Smooth muscle cell (in vitro differentiated cells): Measurements from ENCODE around the gene VAV1. TPM values are rescaled to one million over a fixed set of nuclear protein-coding genes. Genes with fewer than 3 reads are reported as not detected.

Experiments used
- DNase-seq: peaks from one replicate; lab custom pipeline; 2025; ENCODE audit not compliant: unreplicated experiment; lab: John Stamatoyannopoulos, UW
- H2AFZ ChIP-seq: fragments of 200-600 bp; sonication (generic); 2 replicates; pipeline ENCODE4 v1.6.0; 2016; ENCODE audit warnings: antibody characterized with exemption, low read depth, mild to moderate bottlenecking
- H3F3A ChIP-seq: fragments of 200-600 bp; sonication (generic); 2 replicates; pipeline ENCODE4 v1.6.0; 2017; ENCODE audit warnings: antibody characterized with exemption, low read depth
- H3K27ac ChIP-seq: fragments of 200-600 bp; sonication (generic); 2 replicates; pipeline ENCODE4 v1.5.1; 2016; ENCODE audit warnings: low read depth, mild to moderate bottlenecking
- H3K27me3 ChIP-seq: fragments of 200-600 bp; sonication (generic); 2 replicates; pipeline ENCODE4 v1.6.1; 2016; ENCODE audit warnings: low read depth, mild to moderate bottlenecking
- H3K36me3 ChIP-seq: fragments of 200-600 bp; sonication (generic); 2 replicates; pipeline ENCODE4 v1.5.1; 2016; ENCODE audit warnings: low read depth
- H3K4me1 ChIP-seq: fragments of 200-600 bp; sonication (generic); 2 replicates; pipeline ENCODE4 v1.5.1; 2016; ENCODE audit warnings: low read depth
- H3K4me2 ChIP-seq: fragments of 200-600 bp; sonication (generic); 2 replicates; pipeline ENCODE4 v1.6.0; 2016; ENCODE audit warnings: mild to moderate bottlenecking
- H3K4me3 ChIP-seq: fragments of 200-600 bp; sonication (generic); 2 replicates; pipeline ENCODE4 v1.5.1; 2016; ENCODE audit warnings: mild to moderate bottlenecking
- H3K79me2 ChIP-seq: fragments of 200-600 bp; sonication (generic); 2 replicates; pipeline ENCODE4 v1.6.0; 2016; ENCODE audit warnings: low read depth, mild to moderate bottlenecking
- H3K9ac ChIP-seq: fragments of 200-600 bp; sonication (generic); 2 replicates; pipeline ENCODE4 v1.6.0; 2016; ENCODE audit warnings: low read depth
- H3K9me3 ChIP-seq: fragments of 200-600 bp; sonication (generic); replicated peaks from 2 replicates; pipeline ENCODE4 v1.5.1; 2016; ENCODE audit warnings: low read depth
- H4K20me1 ChIP-seq: fragments of 200-600 bp; sonication (generic); 2 replicates; pipeline ENCODE4 v1.6.0; 2016; ENCODE audit warnings: low read depth
- CTCF ChIP-seq: fragments of 200-600 bp; sonication (generic); IDR thresholded peaks from 2 replicates; pipeline ENCODE4 v1.5.1; 2017; ENCODE audit warnings: borderline replicate concordance, mild to moderate bottlenecking, antibody characterized with exemption; ENCODE audit not compliant: insufficient read depth, poor library complexity, severe bottlenecking
- WGBS: methylation state at CpG from one replicate; pipeline ENCODE4 v1.1.7; 2016; ENCODE audit warnings: low lambda C conversion rate; 5-methylcytosine and 5-hydroxymethylcytosine counted together
- polyA plus RNA-seq: library from polyadenylated mRNA; unstranded; fragments of >200 nt; fragmentation: Nextera tagmentation; extraction: Ambion mirVana; gene quantifications from 2 replicates; pipeline ENCODE4 v1.2.1, GENCODE V29; 2016
- total RNA-seq: library from RNA; depleted of rRNA; stranded (reverse); fragments of >200 nt; gene quantifications from 2 replicates; pipeline ENCODE4 v1.2.3, GENCODE V29; 2014

Gene VAV1
- total and polyA plus RNA-seq, 2 experiments from 2014 or later, result not detected

GRCh38 chr19:6731822-6732221 is 40.7 kb upstream of the VAV1 start:
- no peaks in the 10 kb centered on the region for H3K36me3 ChIP-seq
- no peak overlapping the region for H3K27ac ChIP-seq
- WGBS, result 91% methylated on average over 21 of the region's 22 CpGs
- no peak overlapping the region for H3K4me3 ChIP-seq
- no peaks in the 10 kb centered on the region for H3K27me3 ChIP-seq
- no peaks in the 10 kb centered on the region for H4K20me1 ChIP-seq
- H3K4me2 ChIP-seq, result no peak overlapping the region
- H3K4me1 ChIP-seq, result peaks cover 8% of the 10 kb centered on the region
- no peak overlapping the region for H3K9ac ChIP-seq
- H2AFZ ChIP-seq, result no peak overlapping the region
- no peak for DNase-seq
- TF ChIP-seq CTCF, result no peak
- no peaks in the 10 kb centered on the region for H3K79me2 ChIP-seq
- H3K9me3 ChIP-seq, result no peaks in the 10 kb centered on the region
- peaks cover 13% of the 10 kb centered on the region for H3F3A ChIP-seq

GRCh38 chr19:6732803-6733337 is 39.6 kb upstream of the VAV1 start:
- 96% methylated on average over 18 of the region's 21 CpGs for WGBS
- H3K9me3 ChIP-seq, result no peaks in the 10 kb centered on the region
- no peak overlapping the region for H2AFZ ChIP-seq
- no peak overlapping the region for H3K9ac ChIP-seq
- peaks cover 13% of the 10 kb centered on the region for H3F3A ChIP-seq
- no peak overlapping the region for H3K27ac ChIP-seq
- no peaks in the 10 kb centered on the region for H3K27me3 ChIP-seq
- H3K4me1 ChIP-seq, result peaks cover 8% of the 10 kb centered on the region
- no peak for DNase-seq
- no peak overlapping the region for H3K4me2 ChIP-seq
- TF ChIP-seq CTCF, result no peak
- H3K36me3 ChIP-seq, result no peaks in the 10 kb centered on the region
- H3K79me2 ChIP-seq, result no peaks in the 10 kb centered on the region
- H4K20me1 ChIP-seq, result no peaks in the 10 kb centered on the region
- no peak overlapping the region for H3K4me3 ChIP-seq

DNA sequence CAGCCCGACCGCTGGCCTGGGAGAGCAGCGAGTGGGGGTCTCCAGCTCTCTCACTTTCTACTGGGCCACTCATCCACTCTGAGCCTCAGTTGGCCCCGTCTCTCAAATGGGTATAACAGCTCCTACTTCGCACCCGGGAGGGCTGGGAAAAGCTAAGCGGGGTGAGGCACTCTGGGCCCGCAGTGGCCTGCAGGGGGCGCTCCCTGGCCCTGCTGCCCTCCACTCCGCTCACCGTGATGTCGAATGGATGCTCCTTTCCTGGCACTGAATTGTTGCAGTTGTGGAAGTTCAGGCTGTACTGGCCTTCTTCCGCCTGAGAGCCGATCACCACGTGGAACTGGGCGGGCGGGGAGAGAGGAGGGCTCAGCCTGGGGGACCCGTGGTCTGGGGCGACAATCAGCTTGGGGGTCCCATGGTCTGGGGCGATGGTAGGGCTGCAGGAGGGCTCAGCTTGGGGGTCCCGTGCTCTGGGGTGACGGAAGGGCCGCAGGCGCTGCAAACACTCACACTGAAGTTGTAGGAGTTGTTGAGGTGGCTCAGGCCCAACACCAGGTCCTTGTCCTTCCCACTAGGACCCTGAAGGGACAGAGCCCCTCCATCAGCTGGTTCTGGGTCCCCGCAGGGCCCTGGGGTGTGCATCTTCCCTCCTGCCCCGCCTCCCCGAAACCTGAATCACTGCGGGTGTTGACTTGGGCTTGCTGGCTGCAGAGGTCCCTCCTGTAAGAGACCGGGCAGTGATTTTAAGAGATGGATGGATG is 39.0 kb upstream of the VAV1 start:
- H3K4me1 ChIP-seq, result peaks cover 14% of the 10 kb centered on the region
- no peaks in the 10 kb centered on the region for H3K79me2 ChIP-seq
- peaks cover 19% of the 10 kb centered on the region for H3F3A ChIP-seq
- no peak for DNase-seq
- H3K9ac ChIP-seq, result no peak overlapping the region
- TF ChIP-seq CTCF, result peak; percentile 31
- H3K4me3 ChIP-seq, result no peak overlapping the region
- H3K27ac ChIP-seq, result no peak overlapping the region
- H3K4me2 ChIP-seq, result no peak overlapping the region
- no peaks in the 10 kb centered on the region for H3K9me3 ChIP-seq
- WGBS, result 92% methylated on average over 27 of the region's 29 CpGs
- H3K27me3 ChIP-seq, result no peaks in the 10 kb centered on the region
- no peaks in the 10 kb centered on the region for H3K36me3 ChIP-seq
- no peaks in the 10 kb centered on the region for H4K20me1 ChIP-seq
- H2AFZ ChIP-seq, result no peak overlapping the region

- Histone ChIP-seq H3F3A (peaks cover 26% of the 10 kb centered on the region), H3K9ac (no peak overlapping the region), H3K4me3 (no peak overlapping the region), H3K9me3 (no peaks in the 10 kb centered on the region), H3K27ac (no peak overlapping the region), H3K79me2 (no peaks in the 10 kb centered on the region), H3K27me3 (no peaks in the 10 kb centered on the region), H4K20me1 (no peaks in the 10 kb centered on the region), H2AFZ (no peak overlapping the region), H3K4me2 (no peak overlapping the region), H3K36me3 (no peaks in the 10 kb centered on the region), H3K4me1 (peaks cover 21% of the 10 kb centered on the region)
- WGBS, result 94% methylated on average over 20 of the region's 20 CpGs
- no peak for TF ChIP-seq CTCF
- no peak for DNase-seq
Observed at GRCh38 chr19:6734096-6734696, 38.3 kb upstream of the VAV1 start.
